Hematopoietic multipotent progenitor cell (in vitro differentiated cells): Measurements from ENCODE around the gene KCNG2. TPM values are rescaled to one million over a fixed set of nuclear protein-coding genes. Genes with fewer than 3 reads are reported as not detected.

Source experiments
- DNase-seq, 3 donors: peaks; one replicate each; pipeline ENCODE4 v3.0.0-alpha.2; 2011 to 2015; ENCODE audit warnings: low read depth in 2 of 3, low spot score in 2 of 3
- total RNA-seq: library from RNA; depleted of rRNA; stranded (reverse); fragments of >200 nt; gene quantifications from one replicate; pipeline ENCODE4 v1.2.3, GENCODE V29; 2012

KCNG2 gene
- total RNA-seq, 1 donor: 14.8 TPM

GRCh38 chr18:79902075-79902474 lies 104.3 kb downstream of the KCNG2 start:
- DNase-seq: no peak

- DNase-seq: no peak
These were observed 104.9 kb downstream of the KCNG2 start for GRCh38 chr18:79902640-79903039.

GRCh38 chr18:79903071-79903635 lies 105.4 kb downstream of the KCNG2 start:
- no peak for DNase-seq

- DNase-seq: no peak
These were observed 106.1 kb downstream of the KCNG2 start for GRCh38 chr18:79903787-79904356.

- DNase-seq: no peak
These were observed 106.8 kb downstream of the KCNG2 start for GRCh38 chr18:79904357-79905147.

GRCh38 chr18:79905389-79905911 lies 107.7 kb downstream of the KCNG2 start:
- no peak for DNase-seq

- DNase-seq: no peak
These were observed 108.3 kb downstream of the KCNG2 start for GRCh38 chr18:79905993-79906392.

- DNase-seq: no peak
These were observed 109.0 kb downstream of the KCNG2 start for GRCh38 chr18:79906706-79907105.

- no peak for DNase-seq
These were observed 113.0 kb downstream of the KCNG2 start for GRCh38 chr18:79910563-79911343.

- DNase-seq: no peak
These were observed 113.9 kb downstream of the KCNG2 start for GRCh38 chr18:79911344-79912270.

GRCh38 chr18:79912409-79912991 lies 114.8 kb downstream of the KCNG2 start:
- no peak for DNase-seq

GRCh38 chr18:79912994-79913831 lies 115.5 kb downstream of the KCNG2 start:
- no peak for DNase-seq

GRCh38 chr18:79914614-79915160 lies 116.9 kb downstream of the KCNG2 start:
- no peak for DNase-seq

- DNase-seq: no peak
These were observed 117.7 kb downstream of the KCNG2 start for GRCh38 chr18:79915161-79916127.

GRCh38 chr18:79916128-79916494 lies 118.4 kb downstream of the KCNG2 start:
- no peak for DNase-seq

GRCh38 chr18:79916546-79917168 lies 118.9 kb downstream of the KCNG2 start:
- DNase-seq: no peak
